BE2C (cell line): ENCODE measurements around the gene COPG1.

ENCODE experiments used
- DNase-seq: peaks from one replicate; pipeline ENCODE4 v3.0.0-alpha.2; 2020
- H3K27me3 ChIP-seq: fragments of 250-450 bp; sonication (Bioruptor Pico); 2 replicates; pipeline ENCODE4 v1.5.1; 2020; ENCODE audit warnings: mild to moderate bottlenecking
- H3K36me3 ChIP-seq: fragments of 250-450 bp; sonication (Bioruptor Pico); 2 replicates; pipeline ENCODE4 v1.5.1; 2020; ENCODE audit warnings: mild to moderate bottlenecking
- H3K4me1 ChIP-seq: fragments of 250-450 bp; sonication (Bioruptor Pico); 2 replicates; pipeline ENCODE4 v1.5.1; 2020
- H3K4me3 ChIP-seq: 2 replicates; pipeline ENCODE4 v1.5.1; 2011; ENCODE audit warnings: low read depth, low read length
- H3K9me3 ChIP-seq: fragments of 250-450 bp; sonication (Bioruptor Pico); 2 replicates; pipeline ENCODE4 v1.5.1; 2020
- CTCF ChIP-seq: IDR thresholded peaks from 2 replicates; pipeline ENCODE4 v1.5.1; 2012; ENCODE audit warnings: mild to moderate bottlenecking, low read depth, low read length

Gene COPG1

DNA sequence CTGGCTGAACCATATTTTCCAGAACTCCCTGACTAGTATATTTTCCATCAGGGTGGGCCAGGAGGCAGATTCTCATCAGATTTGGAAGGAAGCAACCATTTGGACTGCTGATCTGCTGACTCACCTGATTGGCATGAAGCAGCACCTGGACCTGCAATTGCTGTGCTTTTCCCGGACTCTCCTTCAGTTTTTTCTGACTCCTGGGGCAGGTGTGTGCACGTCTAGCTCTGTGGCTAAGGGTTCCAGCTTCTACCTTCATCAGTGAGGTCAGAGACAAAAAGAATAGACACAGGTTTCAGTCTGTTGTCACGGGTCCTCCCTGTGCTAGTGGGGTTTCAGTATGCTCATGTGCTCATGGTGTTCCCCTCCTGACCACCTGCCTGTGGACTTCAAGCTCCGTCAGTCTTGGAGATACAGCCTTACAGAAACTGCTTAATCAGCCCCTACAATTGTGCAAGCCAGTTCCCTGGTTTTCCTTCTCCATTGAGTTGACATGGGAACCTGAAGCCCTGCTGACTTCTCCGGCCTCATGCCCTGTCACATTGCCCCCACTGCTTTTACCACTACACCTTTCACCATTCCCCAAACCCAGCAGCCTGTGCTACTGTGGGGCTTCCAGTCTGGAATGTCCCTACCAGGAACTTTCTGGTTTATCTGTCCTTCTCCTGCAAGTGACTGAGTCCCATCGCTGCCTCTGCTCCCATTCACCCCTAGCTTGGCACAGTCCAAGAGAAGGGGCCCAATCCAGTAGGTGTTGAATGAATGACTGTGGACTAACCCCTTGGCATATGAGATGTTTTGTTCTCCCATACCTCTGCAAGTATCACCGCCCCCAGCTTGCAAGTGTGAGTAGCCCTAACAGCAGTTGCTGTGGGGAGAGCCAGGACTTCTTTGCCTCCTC is 61.0 kb downstream of the COPG1 start:
- DNase-seq: no peak

DNA sequence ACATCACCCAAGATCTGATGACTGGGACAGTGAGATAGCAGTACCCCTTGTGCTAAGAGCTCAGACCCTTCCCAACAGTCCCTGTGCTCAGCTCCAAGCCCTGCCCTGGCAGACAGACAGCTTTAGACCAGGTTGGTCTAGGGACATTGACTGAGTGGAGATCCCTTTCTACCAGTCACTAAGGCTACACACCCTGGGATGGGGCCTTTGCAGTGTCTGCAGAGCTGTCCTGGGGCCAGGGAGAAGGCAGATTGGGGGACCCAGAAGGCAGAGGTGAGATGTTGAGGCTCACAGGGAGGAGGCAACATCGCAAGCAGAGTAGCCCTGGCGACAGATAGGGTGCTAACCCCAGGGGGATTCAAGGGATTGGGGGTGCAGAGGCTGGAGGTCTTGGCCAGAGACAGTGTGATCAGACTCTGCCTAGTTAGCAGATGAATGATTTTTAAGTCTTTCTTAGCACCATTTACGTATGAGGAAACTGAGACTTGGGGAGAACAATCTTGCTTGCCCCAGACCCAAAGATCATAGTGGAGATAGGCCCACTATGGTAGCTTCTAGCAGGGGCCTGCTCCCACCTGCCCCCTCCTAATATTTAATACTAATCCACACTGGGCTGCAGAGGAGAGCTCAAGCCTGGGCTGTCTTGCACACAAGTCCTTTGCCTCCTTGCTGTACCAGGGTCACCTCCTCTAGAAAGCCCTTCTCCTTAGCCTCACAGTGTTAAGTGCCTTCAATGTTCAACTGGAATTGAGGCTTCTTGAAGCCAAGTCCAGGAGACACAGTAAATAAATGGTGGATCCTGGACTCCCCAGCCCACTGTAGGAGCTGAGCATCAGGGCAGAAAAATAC is 61.9 kb downstream of the COPG1 start:
- Histone ChIP-seq H3K4me3 (no peak overlapping the region), H3K9me3 (no peaks in the 10 kb centered on the region), H3K27me3 (no peaks in the 10 kb centered on the region), H3K36me3 (peaks cover 11% of the 10 kb centered on the region; the same call in 1 of the 2 replicates), H3K4me1 (peaks cover 14% of the 10 kb centered on the region)
- DNase-seq: no peak
- TF ChIP-seq CTCF: no peak

More for the DNA sequence above, 61.0 kb downstream of the COPG1 start:
- Histone ChIP-seq H3K4me3 (no peak overlapping the region), H3K9me3 (no peaks in the 10 kb centered on the region), H3K36me3 (peaks cover 11% of the 10 kb centered on the region; the same call in 1 of the 2 replicates), H3K27me3 (no peaks in the 10 kb centered on the region), H3K4me1 (peaks cover 22% of the 10 kb centered on the region)
- no peak for TF ChIP-seq CTCF

- no peak for TF ChIP-seq CTCF
- Histone ChIP-seq H3K36me3 (peaks cover 11% of the 10 kb centered on the region; the same call in 1 of the 2 replicates), H3K9me3 (no peaks in the 10 kb centered on the region), H3K4me3 (no peak overlapping the region), H3K27me3 (no peaks in the 10 kb centered on the region), H3K4me1 (peaks cover 14% of the 10 kb centered on the region)
- DNase-seq: no peak
These were observed 62.7 kb downstream of the COPG1 start for GRCh38 chr3:129312021-129312639.

- H3K4me3 ChIP-seq: no peak overlapping the region
- peak; percentile 37 for DNase-seq
- H3K36me3 ChIP-seq: peaks cover 11% of the 10 kb centered on the region; the same call in 1 of the 2 replicates
- no peak for TF ChIP-seq CTCF
- no peaks in the 10 kb centered on the region for H3K27me3 ChIP-seq
- peaks cover 14% of the 10 kb centered on the region for H3K4me1 ChIP-seq
- H3K9me3 ChIP-seq: no peaks in the 10 kb centered on the region
These were observed 63.4 kb downstream of the COPG1 start for GRCh38 chr3:129312671-129313414.

DNA sequence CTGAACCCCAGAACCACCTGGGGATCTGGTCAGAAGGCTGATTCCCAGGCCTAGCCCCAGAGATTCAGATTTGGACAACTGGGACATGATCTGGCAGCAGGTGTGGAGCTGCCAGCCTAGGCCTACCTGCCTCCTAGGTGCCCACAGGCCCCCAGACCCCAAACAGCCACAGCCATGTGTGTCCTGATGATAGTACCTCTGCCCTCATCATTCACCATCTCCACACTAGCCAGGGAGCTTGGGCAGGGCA is 63.9 kb downstream of the COPG1 start:
- TF ChIP-seq CTCF: no peak
- peaks cover 14% of the 10 kb centered on the region for H3K4me1 ChIP-seq
- no peaks in the 10 kb centered on the region for H3K9me3 ChIP-seq
- H3K36me3 ChIP-seq: peaks cover 11% of the 10 kb centered on the region; the same call in 1 of the 2 replicates
- DNase-seq: no peak
- H3K27me3 ChIP-seq: no peaks in the 10 kb centered on the region
- no peak overlapping the region; the same call in 1 of the 2 replicates for H3K4me3 ChIP-seq
